SK-N-SH treated with all-trans-retinoic acid at 6 μM for 48 hours (cell line): ENCODE results near the gene GPR148.
"Not testable (repeated sequence)": the region's sequence is repeated elsewhere in the genome, so short reads cannot be mapped to it uniquely, and the experiment has no call there.

Source experiments
- ATAC-seq: fragments of 200-7000 bp; cut with Tn5 transposase; 3 replicates; pipeline ENCODE4 v1.9.1; 2020; ENCODE audit warnings: mild to moderate bottlenecking, moderate library complexity
- ARNTL ChIP-seq: fragments of 450-650 bp; formaldehyde crosslinking; IDR thresholded peaks from 2 replicates; pipeline ENCODE4 v1.5.0; 2020; ENCODE audit warnings: low read depth, mild to moderate bottlenecking, moderate library complexity, borderline replicate concordance
- BACH2 ChIP-seq: fragments of 250-450 bp; sonication (Bioruptor Pico); IDR thresholded peaks from 2 replicates; pipeline ENCODE4 v1.9.0; 2021; ENCODE audit warnings: mild to moderate bottlenecking, borderline replicate concordance
- CSDC2 ChIP-seq: fragments of 250-450 bp; sonication (Bioruptor Pico); IDR thresholded peaks from 2 replicates; pipeline ENCODE4 v1.5.0; 2020; ENCODE audit warnings: mild to moderate bottlenecking, moderate library complexity
- ESRRG ChIP-seq: fragments of 250-450 bp; sonication (Bioruptor Pico); IDR thresholded peaks from 2 replicates; pipeline ENCODE4 v1.6.1; 2021; ENCODE audit warnings: mild to moderate bottlenecking
- GLIS3 ChIP-seq: fragments of 250-450 bp; sonication (Bioruptor Pico); IDR thresholded peaks from 2 replicates; pipeline ENCODE4 v1.5.0; 2020; ENCODE audit warnings: mild to moderate bottlenecking, moderate library complexity
- ISL1 ChIP-seq: fragments of 250-450 bp; sonication (Bioruptor Pico); IDR thresholded peaks from 2 replicates; pipeline ENCODE4 v2.1.2; 2022; ENCODE audit warnings: mild to moderate bottlenecking, moderate library complexity
- OSR1 ChIP-seq: fragments of 250-450 bp; sonication (Bioruptor Pico); IDR thresholded peaks from 2 replicates; pipeline ENCODE4 v1.8.0; 2022; ENCODE audit warnings: moderate library complexity, mild to moderate bottlenecking, inconsistent platforms
- PPARA ChIP-seq: fragments of 250-450 bp; sonication (Bioruptor Pico); IDR thresholded peaks from 2 replicates; pipeline ENCODE4 v1.5.0; 2020; ENCODE audit warnings: mild to moderate bottlenecking, borderline replicate concordance
- RARB ChIP-seq: fragments of 250-450 bp; sonication (Bioruptor Pico); IDR thresholded peaks from 2 replicates; pipeline ENCODE4 v1.8.0; 2021; ENCODE audit warnings: mild to moderate bottlenecking, moderate library complexity
- SNAI2 ChIP-seq: fragments of 250-450 bp; sonication (Bioruptor Pico); IDR thresholded peaks from 2 replicates; pipeline ENCODE4 v1.5.0; 2020; ENCODE audit warnings: mild to moderate bottlenecking, moderate library complexity
- TCF4 ChIP-seq: fragments of 250-450 bp; sonication (Bioruptor Pico); IDR thresholded peaks from 2 replicates; pipeline ENCODE4 v1.8.0; 2021; ENCODE audit warnings: mild to moderate bottlenecking, moderate library complexity, borderline replicate concordance
- ZC3H10 ChIP-seq: fragments of 250-450 bp; sonication (Bioruptor Pico); IDR thresholded peaks from 2 replicates; pipeline ENCODE4 v1.5.1; 2021; ENCODE audit warnings: mild to moderate bottlenecking, moderate library complexity
- ZFP3 ChIP-seq: fragments of 250-450 bp; sonication (Bioruptor Pico); IDR thresholded peaks from 2 replicates; pipeline ENCODE4 v1.5.0; 2020; ENCODE audit warnings: mild to moderate bottlenecking, moderate library complexity
- ZFP30 ChIP-seq: fragments of 450-650 bp; formaldehyde crosslinking; IDR thresholded peaks from 2 replicates; pipeline ENCODE4 v1.5.0; 2022; ENCODE audit warnings: mild to moderate bottlenecking, moderate library complexity
- ZNF565 ChIP-seq: fragments of 450-650 bp; formaldehyde crosslinking; conservative IDR thresholded peaks from 2 replicates; pipeline ENCODE4 v1.5.0; 2020; ENCODE audit warnings: low read depth, mild to moderate bottlenecking, moderate library complexity
- TF ChIP-seq, protein P1 (sequence below): fragments of 250-450 bp; sonication (Bioruptor Pico); IDR thresholded peaks from 2 replicates; pipeline ENCODE4 v1.5.1; 2020; ENCODE audit warnings: low read depth, mild to moderate bottlenecking, moderate library complexity
- TF ChIP-seq, protein P2 (sequence below): fragments of 250-450 bp; sonication (Bioruptor Pico); IDR thresholded peaks from 2 replicates; pipeline ENCODE4 v1.5.0; 2020; ENCODE audit warnings: mild to moderate bottlenecking, moderate library complexity
- TF ChIP-seq, protein P3 (sequence below): fragments of 250-450 bp; sonication (Bioruptor Pico); IDR thresholded peaks from 2 replicates; pipeline ENCODE4 v1.8.0; 2021; ENCODE audit warnings: low read depth, mild to moderate bottlenecking, moderate library complexity, borderline replicate concordance
- TF ChIP-seq, protein P4 (sequence below): fragments of 250-450 bp; sonication (Bioruptor Pico); IDR thresholded peaks from 2 replicates; pipeline ENCODE4 v1.5.1; 2021; ENCODE audit warnings: mild to moderate bottlenecking, moderate library complexity
- TF ChIP-seq, protein P5 (sequence below): fragments of 250-450 bp; sonication (Bioruptor Pico); IDR thresholded peaks from 2 replicates; pipeline ENCODE4 v1.8.0; 2020; ENCODE audit warnings: mild to moderate bottlenecking, moderate library complexity, borderline replicate concordance

The GPR148 gene

DNA sequence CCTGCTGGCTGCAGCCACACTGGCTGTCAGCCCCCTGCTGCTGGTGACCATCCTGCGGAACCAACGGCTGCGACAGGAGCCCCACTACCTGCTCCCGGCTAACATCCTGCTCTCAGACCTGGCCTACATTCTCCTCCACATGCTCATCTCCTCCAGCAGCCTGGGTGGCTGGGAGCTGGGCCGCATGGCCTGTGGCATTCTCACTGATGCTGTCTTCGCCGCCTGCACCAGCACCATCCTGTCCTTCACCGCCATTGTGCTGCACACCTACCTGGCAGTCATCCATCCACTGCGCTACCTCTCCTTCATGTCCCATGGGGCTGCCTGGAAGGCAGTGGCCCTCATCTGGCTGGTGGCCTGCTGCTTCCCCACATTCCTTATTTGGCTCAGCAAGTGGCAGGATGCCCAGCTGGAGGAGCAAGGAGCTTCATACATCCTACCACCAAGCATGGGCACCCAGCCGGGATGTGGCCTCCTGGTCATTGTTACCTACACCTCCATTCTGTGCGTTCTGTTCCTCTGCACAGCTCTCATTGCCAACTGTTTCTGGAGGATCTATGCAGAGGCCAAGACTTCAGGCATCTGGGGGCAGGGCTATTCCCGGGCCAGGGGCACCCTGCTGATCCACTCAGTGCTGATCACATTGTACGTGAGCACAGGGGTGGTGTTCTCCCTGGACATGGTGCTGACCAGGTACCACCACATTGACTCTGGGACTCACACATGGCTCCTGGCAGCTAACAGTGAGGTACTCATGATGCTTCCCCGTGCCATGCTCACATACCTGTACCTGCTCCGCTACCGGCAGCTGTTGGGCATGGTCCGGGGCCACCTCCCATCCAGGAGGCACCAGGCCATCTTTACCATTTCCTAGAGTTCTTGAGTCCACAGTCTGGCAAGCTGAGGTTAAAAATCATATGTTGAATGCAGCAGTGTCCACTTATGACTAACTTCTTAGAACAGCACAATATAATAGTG, 741 bp downstream of the GPR148 start (continued):
- TF ChIP-seq, protein P1, sequence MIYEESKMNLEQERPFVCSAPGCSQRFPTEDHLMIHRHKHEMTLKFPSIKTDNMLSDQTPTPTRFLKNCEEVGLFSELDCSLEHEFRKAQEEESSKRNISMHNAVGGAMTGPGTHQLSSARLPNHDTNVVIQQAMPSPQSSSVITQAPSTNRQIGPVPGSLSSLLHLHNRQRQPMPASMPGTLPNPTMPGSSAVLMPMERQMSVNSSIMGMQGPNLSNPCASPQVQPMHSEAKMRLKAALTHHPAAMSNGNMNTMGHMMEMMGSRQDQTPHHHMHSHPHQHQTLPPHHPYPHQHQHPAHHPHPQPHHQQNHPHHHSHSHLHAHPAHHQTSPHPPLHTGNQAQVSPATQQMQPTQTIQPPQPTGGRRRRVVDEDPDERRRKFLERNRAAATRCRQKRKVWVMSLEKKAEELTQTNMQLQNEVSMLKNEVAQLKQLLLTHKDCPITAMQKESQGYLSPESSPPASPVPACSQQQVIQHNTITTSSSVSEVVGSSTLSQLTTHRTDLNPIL (CRISPR knock-in tag) = no peak
- TF ChIP-seq BACH2 (CRISPR knock-in tag) (no peak), ISL1 (CRISPR knock-in tag) (no peak), GLIS3 (CRISPR knock-in tag) (no peak)

DNA sequence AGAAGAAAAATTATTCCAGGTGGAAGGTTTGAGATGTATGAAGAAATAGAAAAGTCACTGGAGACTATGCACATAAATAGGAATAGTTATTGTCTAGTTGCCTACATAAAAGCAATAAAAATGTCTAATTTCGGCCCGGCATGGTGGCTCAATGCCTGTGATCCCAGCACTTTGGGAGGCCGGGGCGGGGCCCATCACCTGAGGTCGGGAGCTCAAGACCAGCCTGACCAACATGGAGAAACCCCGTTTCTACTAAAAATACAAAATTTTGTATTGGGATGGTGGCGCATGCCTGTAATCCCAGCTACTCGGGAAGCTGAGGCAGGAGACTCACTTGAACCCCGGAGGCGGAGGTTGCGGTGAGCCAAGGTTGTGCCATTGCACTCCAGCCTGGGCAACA, 3.4 kb downstream of the GPR148 start:
- ATAC-seq = not testable (repeated sequence)

DNA sequence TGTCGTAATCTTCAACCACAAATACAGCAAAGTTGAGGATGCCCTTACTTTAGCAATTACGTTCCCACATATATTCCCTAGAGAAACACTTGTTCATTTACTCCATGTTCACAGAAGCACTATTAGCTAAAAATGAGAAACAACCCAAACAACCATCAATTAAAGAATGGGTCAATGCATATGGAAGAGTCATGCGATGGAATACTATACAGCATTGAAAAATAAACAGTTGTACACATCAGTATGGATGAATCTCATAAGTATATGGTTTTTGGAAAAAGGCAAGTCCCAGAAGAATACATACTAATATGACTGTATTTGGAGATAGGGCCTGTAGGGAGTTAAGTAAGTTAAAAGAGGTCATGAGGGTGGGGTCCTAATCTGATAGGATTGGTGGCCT, 6.3 kb downstream of the GPR148 start:
- no peak for ATAC-seq
- TF ChIP-seq SNAI2 = no peak
- TF ChIP-seq TCF4 (CRISPR knock-in tag) = no peak
- TF ChIP-seq ZFP30 (CRISPR knock-in tag) = no peak
- TF ChIP-seq ESRRG = no peak
- TF ChIP-seq ZNF565 = no peak
- no peak for TF ChIP-seq ISL1 (CRISPR knock-in tag)
- no peak for TF ChIP-seq OSR1 (CRISPR knock-in tag)
- TF ChIP-seq, protein P2, sequence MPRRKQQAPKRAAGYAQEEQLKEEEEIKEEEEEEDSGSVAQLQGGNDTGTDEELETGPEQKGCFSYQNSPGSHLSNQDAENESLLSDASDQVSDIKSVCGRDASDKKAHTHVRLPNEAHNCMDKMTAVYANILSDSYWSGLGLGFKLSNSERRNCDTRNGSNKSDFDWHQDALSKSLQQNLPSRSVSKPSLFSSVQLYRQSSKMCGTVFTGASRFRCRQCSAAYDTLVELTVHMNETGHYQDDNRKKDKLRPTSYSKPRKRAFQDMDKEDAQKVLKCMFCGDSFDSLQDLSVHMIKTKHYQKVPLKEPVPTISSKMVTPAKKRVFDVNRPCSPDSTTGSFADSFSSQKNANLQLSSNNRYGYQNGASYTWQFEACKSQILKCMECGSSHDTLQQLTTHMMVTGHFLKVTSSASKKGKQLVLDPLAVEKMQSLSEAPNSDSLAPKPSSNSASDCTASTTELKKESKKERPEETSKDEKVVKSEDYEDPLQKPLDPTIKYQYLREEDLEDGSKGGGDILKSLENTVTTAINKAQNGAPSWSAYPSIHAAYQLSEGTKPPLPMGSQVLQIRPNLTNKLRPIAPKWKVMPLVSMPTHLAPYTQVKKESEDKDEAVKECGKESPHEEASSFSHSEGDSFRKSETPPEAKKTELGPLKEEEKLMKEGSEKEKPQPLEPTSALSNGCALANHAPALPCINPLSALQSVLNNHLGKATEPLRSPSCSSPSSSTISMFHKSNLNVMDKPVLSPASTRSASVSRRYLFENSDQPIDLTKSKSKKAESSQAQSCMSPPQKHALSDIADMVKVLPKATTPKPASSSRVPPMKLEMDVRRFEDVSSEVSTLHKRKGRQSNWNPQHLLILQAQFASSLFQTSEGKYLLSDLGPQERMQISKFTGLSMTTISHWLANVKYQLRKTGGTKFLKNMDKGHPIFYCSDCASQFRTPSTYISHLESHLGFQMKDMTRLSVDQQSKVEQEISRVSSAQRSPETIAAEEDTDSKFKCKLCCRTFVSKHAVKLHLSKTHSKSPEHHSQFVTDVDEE (CRISPR knock-in tag) = no peak
- TF ChIP-seq PPARA (CRISPR knock-in tag) = no peak
- TF ChIP-seq, protein P1 (CRISPR knock-in tag) = no peak
- TF ChIP-seq ARNTL (CRISPR knock-in tag) = no peak
- no peak for TF ChIP-seq RARB (CRISPR knock-in tag)
- TF ChIP-seq, protein P3, sequence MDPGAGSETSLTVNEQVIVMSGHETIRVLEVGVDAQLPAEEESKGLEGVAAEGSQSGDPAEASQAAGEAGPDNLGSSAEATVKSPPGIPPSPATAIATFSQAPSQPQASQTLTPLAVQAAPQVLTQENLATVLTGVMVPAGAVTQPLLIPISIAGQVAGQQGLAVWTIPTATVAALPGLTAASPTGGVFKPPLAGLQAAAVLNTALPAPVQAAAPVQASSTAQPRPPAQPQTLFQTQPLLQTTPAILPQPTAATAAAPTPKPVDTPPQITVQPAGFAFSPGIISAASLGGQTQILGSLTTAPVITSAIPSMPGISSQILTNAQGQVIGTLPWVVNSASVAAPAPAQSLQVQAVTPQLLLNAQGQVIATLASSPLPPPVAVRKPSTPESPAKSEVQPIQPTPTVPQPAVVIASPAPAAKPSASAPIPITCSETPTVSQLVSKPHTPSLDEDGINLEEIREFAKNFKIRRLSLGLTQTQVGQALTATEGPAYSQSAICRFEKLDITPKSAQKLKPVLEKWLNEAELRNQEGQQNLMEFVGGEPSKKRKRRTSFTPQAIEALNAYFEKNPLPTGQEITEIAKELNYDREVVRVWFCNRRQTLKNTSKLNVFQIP = no peak
- TF ChIP-seq BACH2 (CRISPR knock-in tag) = no peak
- no peak for TF ChIP-seq ZC3H10 (CRISPR knock-in tag)
- TF ChIP-seq ZFP3 (CRISPR knock-in tag) = no peak

DNA sequence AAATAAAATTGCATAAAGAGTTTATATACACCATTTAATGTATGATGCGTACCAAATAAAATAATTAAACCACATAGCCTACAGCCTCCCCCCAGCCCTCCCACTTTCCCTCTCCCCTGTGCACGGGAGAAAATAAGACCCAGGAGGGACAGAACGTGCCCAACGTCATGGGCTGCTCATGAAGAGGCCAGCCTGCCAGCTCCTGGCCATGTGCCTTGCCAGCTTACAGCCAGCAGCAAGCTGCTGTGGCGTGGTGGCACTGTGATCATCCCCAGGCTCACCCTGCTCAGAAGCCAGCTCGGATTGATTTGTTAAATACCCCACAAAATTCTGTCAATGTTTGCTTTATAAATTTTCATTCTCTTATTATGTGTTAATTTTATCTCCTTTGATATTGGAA, 7.6 kb downstream of the GPR148 start:
- ATAC-seq = no peak
- TF ChIP-seq CSDC2 = no peak
- TF ChIP-seq, protein P4, sequence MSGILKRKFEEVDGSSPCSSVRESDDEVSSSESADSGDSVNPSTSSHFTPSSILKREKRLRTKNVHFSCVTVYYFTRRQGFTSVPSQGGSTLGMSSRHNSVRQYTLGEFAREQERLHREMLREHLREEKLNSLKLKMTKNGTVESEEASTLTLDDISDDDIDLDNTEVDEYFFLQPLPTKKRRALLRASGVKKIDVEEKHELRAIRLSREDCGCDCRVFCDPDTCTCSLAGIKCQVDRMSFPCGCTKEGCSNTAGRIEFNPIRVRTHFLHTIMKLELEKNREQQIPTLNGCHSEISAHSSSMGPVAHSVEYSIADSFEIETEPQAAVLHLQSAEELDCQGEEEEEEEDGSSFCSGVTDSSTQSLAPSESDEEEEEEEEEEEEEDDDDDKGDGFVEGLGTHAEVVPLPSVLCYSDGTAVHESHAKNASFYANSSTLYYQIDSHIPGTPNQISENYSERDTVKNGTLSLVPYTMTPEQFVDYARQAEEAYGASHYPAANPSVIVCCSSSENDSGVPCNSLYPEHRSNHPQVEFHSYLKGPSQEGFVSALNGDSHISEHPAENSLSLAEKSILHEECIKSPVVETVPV (CRISPR knock-in tag) = no peak
- TF ChIP-seq ISL1 (CRISPR knock-in tag) = no peak
- TF ChIP-seq, protein P5, sequence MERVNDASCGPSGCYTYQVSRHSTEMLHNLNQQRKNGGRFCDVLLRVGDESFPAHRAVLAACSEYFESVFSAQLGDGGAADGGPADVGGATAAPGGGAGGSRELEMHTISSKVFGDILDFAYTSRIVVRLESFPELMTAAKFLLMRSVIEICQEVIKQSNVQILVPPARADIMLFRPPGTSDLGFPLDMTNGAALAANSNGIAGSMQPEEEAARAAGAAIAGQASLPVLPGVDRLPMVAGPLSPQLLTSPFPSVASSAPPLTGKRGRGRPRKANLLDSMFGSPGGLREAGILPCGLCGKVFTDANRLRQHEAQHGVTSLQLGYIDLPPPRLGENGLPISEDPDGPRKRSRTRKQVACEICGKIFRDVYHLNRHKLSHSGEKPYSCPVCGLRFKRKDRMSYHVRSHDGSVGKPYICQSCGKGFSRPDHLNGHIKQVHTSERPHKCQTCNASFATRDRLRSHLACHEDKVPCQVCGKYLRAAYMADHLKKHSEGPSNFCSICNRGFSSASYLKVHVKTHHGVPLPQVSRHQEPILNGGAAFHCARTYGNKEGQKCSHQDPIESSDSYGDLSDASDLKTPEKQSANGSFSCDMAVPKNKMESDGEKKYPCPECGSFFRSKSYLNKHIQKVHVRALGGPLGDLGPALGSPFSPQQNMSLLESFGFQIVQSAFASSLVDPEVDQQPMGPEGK (CRISPR knock-in tag) = no peak
- TF ChIP-seq ZFP3 (CRISPR knock-in tag) = no peak
- no peak for TF ChIP-seq ARNTL (CRISPR knock-in tag)
- TF ChIP-seq ZC3H10 (CRISPR knock-in tag) = no peak
- TF ChIP-seq, protein P1 (CRISPR knock-in tag) = no peak
- no peak for TF ChIP-seq BACH2 (CRISPR knock-in tag)
- TF ChIP-seq, protein P3 = no peak
- no peak for TF ChIP-seq ZFP30 (CRISPR knock-in tag)
- no peak for TF ChIP-seq TCF4 (CRISPR knock-in tag)
- no peak for TF ChIP-seq GLIS3 (CRISPR knock-in tag)
